ENCODE measurements around the gene HCAR1.

- TF ChIP-seq, protein P1, sequence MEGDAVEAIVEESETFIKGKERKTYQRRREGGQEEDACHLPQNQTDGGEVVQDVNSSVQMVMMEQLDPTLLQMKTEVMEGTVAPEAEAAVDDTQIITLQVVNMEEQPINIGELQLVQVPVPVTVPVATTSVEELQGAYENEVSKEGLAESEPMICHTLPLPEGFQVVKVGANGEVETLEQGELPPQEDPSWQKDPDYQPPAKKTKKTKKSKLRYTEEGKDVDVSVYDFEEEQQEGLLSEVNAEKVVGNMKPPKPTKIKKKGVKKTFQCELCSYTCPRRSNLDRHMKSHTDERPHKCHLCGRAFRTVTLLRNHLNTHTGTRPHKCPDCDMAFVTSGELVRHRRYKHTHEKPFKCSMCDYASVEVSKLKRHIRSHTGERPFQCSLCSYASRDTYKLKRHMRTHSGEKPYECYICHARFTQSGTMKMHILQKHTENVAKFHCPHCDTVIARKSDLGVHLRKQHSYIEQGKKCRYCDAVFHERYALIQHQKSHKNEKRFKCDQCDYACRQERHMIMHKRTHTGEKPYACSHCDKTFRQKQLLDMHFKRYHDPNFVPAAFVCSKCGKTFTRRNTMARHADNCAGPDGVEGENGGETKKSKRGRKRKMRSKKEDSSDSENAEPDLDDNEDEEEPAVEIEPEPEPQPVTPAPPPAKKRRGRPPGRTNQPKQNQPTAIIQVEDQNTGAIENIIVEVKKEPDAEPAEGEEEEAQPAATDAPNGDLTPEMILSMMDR (optimal IDR thresholded peaks at IDR 0.05 in 1 of 3, IDR thresholded peaks at IDR 0.05 in 1 of 3, conservative IDR thresholded peaks at IDR 0.05 in 1 of 3; ENCODE audit: extremely low read depth in 1 of 3, insufficient read depth in 2 of 3, low read length in 3 of 3) = no peak
- TF ChIP-seq EZH2 (IDR thresholded peaks at IDR 0.05; ENCODE audit: low read length) = no peak
These were observed 44.1 kb downstream of the HCAR1 start for GRCh38 chr12:122686538-122686937.
